Gastrocnemius medialis (tissue), 4 donors: ENCODE measurements around the gene TMCC1.

Experiments used
- CTCF ChIP-seq, 5 experiments: fragments of 450-650 bp in 3 of 5; fragments of 200-600 bp in 2 of 5; sonication (generic) in 2 of 5; IDR thresholded peaks in 4 of 5; conservative IDR thresholded peaks in 1 of 5; 1 replicate in 4 of 5; 2 replicates in 1 of 5; pipeline ENCODE4 v1.5.1; 2016 to 2019; ENCODE audit warnings: antibody characterized with exemption in 5 of 5, mild to moderate bottlenecking in 3 of 5, moderate library complexity in 3 of 5
- POLR2A ChIP-seq, 2 donors: fragments of 450-650 bp; IDR thresholded peaks; one replicate each; pipeline ENCODE4 v1.6.1; 2017; ENCODE audit warnings: antibody characterized with exemption in 2 of 2, mild to moderate bottlenecking in 2 of 2, moderate library complexity in 2 of 2

GRCh38 chr3:129942296-129942695 is 48.8 kb upstream of the TMCC1 start:
- no peak for TF ChIP-seq POLR2A (IDR thresholded peaks at IDR 0.05)
- TF ChIP-seq CTCF (IDR thresholded peaks at IDR 0.05 in 4 of 5, conservative IDR thresholded peaks at IDR 0.05 in 1 of 5): peak; percentile 32 to 60 (median 50)
